CD4-positive, alpha-beta T cell treated with Interleukin-17A for 4 hours (primary cell): ENCODE measurements around the gene ADGRG1.

Experiments used
- DNase-seq: peaks from one replicate; pipeline ENCODE4 v3.0.0-alpha.2; 2020; ENCODE audit warnings: mixed read lengths

The ADGRG1 gene

DNA sequence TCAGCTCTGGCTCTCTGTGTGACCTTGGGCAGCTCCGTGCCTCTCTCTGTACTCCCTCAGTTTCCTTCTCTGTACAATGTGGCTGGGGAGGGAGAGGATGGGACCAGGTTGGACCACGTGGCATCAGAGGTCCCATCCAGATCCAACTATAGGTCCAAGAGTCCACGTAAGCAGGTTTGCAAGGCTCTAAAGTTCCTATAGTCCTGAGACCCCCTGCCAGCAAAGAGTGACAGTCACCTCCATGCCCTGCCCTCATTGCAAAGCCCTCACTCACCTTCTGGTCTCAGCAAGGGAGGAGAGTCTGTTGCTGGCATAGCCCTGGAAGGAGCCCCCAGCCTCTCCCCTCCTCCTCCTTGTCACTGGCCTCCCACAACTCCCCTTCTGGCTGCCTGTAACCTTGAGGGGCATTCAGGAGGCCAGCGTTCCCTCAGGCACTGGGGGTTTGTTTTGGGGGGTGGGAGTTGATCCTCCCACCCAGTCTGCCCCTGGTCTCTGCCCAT is 60.1 kb downstream of the ADGRG1 start:
- no peak for DNase-seq

DNA sequence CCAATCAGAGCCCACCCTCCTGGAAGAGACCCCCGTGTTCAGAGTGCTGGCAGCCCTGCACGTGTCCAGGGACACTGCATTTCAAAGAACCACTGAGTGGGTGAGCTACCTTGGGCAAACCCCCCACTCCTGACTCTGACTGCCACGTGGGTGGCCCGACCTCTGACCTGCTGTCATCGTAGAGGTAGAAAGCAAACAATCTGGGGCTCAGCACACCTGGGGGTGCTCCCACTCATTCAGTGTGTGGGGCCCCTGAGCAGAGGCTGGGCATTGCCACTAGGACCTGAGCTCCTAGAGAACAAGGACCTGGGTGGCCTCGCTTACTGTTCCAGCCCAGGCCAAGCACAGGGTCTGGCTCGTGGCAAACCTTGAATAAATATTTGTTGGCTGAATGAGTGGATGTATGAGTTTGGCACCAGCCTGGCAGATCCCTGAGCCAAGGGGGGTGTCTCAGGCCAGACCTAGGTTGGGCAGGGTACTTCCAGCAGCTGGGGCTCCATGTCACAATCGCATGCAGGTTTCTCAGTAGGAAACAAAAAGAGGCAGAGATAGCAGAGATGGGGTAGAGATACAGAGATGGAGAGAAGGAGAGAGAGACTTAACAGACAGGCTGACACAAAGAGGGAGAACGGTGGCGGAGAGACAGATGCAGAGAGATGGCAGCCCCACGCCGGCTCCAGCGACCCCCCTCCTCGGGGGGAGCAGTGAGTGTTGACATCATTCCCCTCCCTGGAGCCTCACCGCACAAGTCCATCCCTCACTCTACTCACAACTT is 60.7 kb downstream of the ADGRG1 start:
- DNase-seq: no peak

DNA sequence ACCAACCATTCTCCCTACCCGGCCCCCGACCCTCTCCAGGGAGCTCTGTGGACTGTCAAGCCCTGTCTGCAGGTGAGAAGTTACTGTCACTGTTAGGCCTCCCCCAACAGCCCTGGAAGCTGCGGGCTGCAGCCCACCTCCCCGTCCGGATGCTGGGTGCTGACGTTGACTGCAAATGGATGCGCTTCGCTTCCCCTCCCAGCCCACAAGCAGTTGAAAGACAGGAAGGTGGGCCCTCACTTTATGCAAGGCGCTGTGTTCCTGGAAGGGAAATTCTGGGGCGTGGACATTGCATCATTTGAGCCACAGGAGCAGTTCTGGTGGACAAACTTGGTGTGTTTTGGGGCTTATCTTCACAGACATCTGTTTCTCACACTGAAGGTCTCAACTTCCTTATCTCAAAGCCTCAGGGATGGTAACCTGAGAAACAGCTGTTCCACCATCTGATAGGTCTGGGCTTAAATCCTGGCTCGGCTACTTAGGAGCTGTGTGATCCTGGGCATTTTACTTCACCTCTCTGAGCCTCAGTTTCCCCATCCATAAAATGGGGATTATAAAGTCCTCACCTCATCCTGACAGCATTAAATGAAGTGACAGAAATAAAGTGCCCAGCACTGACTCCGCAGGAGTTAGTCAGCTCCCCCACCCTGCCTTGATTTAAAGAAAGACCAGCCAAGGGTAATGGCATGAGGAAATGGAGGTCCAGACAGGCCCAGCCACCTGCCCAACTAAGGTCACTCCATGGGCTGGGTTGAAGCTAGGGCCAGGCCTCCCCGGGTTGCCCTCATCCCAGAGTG is 61.5 kb downstream of the ADGRG1 start:
- DNase-seq: peak; percentile 55

DNA sequence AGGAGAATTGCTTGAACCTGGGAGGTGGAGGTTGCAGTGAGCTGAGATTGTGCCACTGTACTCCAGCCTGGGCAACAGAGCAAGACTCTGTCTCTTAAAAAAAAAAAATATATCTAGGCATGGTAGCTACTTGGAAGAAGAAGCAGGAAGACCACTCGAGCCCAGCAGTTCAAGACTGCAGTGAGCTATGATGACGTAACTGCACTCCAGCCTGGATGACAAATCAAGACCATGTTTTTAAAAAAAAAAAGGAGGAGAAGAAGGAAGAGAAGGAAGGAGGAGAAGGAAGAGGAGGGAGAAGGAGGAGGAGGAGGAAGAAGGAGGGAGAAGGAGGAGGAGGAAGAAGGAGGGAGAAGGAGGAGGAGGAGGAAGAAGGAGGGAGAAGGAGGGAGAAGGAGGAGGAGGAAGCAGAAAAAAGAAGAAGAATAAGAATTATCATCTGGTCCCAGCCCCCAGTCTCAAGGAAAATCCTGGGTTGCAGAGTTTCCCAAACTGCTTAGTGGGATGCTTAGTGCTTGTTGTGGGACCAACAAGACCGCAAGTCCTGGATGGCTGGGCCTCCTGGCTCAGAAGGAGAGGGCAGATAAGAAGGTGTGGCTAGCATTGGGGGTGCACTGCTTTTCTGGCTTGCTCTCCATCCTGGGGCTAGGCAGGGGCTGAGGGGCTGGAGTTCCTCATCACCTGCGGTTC is 62.5 kb downstream of the ADGRG1 start:
- no peak for DNase-seq

DNA sequence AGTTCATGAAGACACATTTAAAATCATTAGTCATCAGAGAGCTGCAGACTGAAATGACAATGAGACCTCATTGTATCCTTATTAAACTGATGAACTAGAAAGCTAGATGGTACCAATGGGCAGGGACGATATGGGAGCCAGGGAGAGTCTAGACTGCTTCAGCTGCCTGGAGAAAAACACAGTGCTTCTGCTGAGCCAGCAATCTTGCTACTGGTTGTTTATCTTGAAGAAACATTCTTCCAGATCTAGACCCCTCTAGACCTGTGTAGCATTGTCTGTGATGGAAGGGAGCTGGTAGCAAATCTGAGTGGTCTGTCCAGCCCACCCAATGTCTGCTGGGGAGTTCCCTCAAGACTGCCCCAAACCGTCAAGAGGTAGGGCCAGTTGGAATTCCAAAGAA is 64.2 kb downstream of the ADGRG1 start:
- DNase-seq: no peak

DNA sequence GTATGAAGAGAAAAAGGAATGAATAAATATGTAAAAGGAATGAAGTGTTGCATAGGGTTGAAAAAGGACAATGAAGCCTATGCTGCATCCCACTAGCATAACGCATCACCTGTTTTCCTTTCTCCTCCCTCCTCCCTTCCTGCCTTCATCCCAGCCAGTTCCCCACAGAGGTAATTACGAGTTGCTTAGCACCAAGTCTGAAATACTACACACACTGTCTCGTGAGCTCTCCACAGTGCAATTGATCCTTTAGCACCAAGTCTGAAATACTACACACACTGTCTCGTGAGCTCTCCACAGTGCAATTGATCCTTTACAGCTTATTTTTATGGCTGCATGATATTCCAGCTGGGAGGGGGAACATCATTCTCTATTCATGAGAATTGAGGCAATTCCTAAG is 65.1 kb downstream of the ADGRG1 start:
- DNase-seq: no peak

DNA sequence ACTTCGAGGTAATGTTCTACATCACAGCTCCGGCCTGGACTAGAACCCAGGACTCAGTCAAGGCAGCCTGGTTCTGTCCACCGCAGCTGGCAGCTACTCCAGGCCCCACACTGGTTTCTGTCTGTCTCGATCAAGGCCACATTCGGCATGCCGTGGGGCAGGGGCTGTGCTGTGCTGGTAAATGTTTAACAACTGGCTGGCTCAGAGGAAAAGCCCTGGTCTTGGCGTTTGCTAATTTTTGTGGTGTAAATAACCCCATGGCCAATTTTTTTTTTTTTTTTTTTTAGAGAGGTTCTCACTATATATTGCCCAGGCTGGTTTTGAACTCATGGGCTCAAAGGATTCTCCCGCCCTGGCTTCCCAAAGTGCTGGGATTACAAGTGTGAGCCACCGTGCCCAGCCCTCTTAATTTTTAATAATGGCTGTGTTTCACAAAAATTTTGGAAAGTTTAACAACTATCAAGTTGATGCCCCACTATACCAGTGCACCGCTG is 65.8 kb downstream of the ADGRG1 start:
- DNase-seq: no peak

DNA sequence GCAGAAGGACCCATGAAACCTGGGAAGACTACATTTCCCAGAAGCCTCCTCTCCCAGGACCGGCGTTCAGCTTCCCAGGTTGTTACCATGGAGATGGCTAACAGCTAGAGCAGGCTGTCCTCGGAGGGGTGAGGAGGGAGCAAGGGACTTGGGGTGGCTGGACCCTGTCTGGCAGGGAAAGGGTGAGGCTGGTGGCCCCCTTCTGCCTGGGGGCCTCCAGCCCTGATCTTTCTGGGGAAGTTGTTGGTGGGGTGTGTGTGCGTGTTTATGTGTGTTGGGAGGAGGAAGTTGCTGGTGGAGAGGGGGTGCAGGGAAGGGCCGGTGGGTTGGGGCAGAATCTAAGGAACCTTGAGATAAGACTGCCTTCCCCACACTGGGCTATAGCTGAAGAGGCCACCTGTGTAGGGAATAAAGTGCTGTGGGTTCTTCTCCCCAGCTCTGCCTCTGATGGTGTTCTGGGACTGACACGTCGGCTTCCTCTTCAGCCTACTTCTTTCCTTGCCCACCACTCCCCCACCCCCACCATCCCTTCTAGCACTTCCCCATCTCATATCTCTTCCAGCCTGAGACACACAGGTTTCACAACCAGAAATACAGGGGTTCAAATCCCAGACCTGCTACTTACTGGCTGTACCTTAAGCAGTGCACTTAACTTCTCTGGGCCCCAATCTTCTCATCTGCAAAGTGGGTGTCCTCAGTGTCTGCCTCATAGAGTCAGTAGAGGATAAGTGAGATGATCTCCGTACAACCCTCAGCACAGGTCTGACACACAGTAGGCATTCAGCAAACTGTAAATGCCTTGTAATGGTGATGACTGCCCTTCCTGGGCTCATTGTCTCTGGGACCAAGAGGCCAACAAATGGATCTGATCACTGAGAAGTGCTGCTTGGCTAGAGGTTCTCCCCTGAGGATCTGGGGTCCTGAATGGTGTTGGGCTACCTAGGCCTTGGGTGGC is 66.6 kb downstream of the ADGRG1 start, which contains the start of gene DRC7:
Gene DRC7 (plus strand): TSS at position 82 of the 955 bp plus-strand sequence. CDS start 3,144 bp downstream, outside the sequence.
- DNase-seq: peak; percentile 15

DNA sequence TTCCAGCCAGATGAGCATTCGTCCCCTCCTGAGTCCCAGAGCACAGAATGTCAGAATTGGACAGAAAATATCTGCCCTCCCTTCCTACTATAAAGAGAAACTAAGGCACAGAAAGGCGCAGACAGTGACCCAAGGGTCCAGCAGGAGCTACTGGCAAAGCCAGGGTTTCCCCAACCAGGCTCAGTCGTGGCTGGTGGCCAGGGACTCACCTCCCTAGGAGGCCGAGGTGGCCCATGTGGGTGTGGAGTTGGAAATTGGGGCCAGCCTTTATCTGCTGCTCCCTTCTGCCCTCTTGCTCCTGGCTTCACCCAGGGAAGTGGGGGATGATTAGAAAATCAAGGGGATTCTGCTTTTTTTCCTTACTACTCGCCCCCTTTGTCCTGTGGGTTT is 67.2 kb downstream of the ADGRG1 start:
- no peak for DNase-seq

DNA sequence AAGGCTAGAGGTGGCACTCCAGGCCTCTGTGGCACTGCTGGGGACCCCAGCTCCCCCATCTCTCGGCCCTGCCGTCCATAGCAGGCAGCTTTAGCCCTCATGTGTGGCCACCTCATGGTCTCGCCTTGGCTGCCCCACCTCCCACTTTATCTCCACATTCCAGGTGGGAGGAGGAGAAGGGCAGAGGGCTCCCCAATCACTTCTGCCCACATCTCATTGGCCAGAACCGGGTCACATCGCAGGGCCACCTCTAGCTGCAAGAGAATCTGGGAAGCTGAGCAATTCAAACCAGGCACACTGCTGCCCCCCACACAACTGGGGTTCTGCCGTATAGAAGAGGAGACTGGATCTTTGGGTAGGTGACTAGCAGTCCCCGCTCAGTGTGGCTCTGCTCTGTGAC is 67.8 kb downstream of the ADGRG1 start:
- no peak for DNase-seq

DNA sequence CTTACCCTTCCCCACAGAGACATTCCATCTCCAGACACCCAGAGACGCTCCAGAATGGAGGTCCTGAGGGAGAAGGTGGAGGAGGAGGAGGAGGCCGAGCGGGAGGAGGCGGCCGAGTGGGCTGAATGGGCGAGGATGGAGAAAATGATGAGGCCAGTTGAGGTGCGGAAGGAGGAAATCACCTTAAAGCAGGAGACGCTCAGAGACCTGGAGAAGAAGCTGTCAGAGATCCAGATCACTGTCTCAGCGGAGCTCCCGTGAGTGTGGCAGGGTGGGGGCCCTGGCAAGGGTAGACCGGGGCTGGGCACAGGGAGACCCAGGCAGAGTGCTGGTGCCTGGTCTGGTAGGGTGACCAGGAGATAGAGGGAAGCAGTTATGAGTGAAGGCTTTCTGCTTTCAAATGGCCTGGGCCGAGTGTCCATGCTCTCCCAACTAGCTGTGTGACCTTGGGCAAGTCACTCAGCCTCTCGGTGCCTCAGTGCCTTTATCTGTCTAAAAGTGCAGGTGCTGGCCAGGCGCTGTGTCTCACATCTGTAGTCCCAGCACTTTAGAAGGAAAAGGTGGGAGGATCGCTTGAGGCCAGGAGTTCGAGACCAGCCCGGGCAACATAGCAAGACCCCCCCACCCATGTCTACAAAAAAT is 69.6 kb downstream of the ADGRG1 start:
- DNase-seq: no peak

DNA sequence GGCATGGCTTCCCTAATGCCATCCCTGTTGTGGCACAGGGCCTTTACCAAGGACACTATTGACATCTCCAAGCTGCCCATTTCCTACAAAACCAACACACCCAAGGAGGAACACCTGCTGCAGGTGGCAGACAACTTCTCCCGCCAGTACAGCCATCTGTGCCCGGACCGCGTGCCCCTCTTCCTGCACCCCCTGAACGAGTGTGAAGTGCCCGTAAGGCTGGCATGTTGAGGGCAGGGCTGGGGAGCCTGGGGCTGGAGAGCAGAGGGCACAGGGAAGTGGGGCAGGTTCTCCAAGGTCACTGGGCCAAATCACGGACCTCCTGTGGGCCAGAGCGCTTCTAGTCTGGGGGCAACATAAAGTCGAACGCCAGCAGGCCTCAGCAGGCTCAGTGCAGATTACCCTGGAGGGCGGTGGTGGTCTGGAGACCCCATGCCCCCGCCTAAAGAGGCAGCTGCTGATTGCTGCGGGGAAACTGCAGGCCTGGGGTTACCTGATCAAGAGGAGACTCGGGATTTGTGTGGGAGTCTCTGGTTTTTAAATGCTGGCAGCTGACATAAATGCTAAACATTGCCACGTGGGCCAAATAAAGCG is 70.5 kb downstream of the ADGRG1 start:
- no peak for DNase-seq

DNA sequence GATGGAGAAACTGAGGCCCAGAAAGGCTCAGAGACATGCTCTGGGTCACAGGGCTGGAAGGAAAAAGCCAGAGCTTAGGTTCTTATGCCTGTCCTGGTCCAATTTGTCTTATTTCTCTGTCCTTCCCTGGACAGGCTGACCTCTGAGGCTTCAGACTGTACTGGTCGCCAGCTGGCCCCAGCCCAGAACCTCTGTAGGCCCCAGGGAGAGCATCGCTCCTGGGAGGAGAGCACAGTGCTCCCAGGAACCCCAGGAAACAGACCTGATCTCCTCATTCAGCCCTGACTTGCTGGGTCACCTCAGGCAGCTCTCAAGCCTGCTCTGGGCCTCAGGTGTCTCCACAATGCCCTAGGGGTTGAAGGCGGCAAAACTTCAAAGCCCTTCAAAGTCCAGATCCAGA is 71.1 kb downstream of the ADGRG1 start:
- DNase-seq: no peak

DNA sequence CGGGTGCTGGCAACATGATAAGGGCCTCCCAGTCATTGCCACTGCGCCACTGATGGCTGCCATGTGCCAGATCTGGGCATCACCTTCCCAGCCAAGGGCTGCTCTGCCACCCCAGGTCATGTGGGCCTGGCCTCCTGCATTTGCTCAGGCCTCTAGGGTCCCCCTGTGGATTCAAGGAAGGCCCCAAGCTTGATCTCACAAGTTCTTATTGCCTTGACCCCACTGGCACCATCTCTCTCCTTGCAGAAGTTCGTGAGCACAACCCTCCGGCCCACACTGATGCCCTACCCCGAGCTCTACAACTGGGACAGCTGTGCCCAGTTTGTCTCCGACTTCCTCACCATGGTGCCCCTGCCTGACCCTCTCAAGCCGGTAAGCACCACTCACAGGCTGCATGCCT is 71.5 kb downstream of the ADGRG1 start:
- DNase-seq: no peak

DNA sequence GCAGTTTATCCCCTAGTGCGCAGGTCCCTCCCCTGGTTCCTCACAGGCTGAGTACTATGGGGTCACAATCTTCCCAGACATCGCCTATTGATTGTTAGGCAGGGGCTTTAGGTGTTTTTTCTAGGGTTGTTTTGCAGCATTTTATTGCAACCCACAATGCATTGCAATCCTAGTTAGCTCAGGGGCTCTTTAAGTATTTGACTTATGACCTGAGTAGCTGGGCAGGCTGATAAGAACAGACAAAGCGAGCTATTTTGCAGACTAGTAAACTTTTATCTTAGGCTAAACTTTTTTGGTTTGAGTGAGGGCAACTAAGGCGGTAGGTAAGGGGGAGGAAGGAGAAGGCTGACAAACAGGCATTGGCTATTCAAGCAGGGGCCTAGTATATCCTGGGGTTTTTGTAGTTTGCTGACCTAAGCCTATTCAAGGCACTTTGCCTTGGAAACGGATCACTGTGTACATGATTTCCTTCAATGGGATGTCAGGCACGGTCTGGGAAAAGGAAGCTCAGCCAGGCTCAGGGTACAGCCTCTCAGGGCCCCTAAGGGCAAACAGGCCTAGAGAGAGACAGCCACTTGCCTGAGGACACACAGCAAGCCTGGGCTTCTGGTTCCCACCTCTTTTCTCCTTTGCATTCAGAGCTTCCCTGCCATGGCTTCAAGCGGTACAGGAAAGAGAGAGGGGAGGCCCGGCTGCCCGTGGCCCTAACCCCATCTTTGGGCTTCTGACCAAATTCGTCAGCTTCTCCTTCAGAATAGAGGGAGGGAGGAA is 72.5 kb downstream of the ADGRG1 start:
- no peak for DNase-seq

DNA sequence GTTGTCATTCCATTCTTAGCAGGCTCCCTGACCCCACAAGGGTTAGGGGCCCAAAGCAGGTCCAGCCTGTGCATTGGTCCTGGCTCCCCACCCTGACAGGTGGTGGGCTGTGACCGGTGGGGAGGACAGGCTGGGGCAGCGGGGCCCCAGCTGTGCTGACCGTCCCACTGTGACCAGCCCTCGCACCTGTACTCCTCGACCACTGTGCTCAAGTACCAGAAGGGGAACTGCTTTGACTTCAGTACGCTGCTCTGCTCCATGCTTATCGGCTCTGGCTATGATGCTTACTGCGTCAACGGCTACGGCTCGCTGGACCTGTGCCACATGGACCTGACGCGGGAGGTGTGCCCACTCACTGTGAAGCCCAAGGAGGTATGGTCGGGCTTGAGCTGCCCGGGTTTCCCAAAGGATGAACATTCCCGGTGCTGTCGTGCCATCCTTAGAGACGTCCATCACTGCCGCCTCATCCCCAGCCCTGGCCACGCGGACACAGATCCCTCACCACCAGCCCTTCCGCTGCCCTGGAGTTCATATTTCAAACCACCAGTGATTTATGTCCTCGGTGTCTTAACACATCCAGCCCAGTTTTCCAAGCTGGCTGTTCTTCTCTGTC is 73.4 kb downstream of the ADGRG1 start:
- no peak for DNase-seq

DNA sequence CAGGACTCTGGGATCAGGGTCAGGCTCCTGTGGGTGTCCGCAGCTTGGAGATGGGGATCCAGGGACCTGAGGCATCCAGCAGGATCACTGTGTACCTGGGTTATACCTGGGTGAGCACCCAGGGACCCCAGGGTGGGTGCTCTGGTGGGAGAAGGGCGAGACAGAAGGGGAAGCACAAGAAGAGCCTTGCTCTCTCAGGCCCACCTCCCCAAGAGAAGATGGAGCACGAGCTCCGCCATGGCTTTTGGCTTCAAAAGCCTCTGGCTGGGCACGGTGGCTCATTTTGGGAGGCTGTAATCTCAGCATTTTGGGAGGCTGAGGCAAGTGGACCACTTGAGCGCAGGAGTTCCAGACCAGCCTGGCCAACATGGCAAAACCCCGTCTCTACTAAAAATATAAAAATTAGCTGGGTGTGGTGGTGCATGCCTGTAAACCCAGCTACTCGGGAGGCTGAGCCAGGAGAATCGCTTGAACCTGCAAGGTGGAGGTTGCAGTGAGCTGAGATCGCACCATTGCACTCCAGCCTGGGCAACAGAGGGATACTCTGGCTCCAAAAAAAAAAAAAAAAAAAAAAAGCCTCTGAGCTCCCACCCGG is 75.1 kb downstream of the ADGRG1 start:
- DNase-seq: no peak

DNA sequence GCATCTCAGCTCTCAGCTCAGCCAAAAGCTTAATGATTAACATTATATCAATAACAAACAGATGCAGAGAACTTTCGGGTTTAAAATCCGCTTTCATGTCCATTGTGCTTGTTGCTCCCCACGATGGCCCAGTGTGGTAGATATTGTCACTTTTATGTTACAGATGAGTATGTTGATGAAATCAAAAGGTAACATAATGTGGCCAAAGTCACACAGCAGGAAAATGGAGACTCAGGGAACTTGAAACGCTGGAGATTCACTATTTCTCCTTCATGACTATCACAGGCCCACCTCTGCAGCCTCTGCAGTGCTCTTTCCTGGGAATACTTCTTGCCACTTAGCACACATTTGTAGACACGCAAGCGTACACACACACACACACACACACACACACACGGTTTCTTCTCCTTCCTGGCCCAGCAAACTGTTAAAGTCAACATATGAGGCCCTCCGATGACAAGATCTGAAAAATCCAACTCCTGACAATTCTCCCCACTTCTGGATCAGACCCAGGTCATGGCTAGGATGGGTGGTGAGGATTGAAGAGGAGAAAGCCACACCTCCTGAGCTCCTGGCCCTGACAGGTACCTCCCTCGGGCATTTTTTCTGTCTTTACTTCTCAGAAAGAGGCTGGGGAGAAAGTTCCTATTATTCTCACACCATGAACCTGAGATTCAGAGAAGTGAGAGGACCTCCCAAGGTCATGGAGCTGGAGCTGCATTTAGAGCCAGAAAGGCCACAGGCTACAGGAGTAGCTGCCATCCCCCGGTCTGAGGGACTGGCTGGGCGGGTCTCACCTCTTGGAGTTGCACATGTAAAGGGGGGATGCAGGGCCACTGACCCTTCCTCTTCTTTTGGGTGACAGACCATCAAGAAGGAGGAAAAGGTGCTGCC is 75.8 kb downstream of the ADGRG1 start:
- no peak for DNase-seq
